K562 (cell line): Measurements from ENCODE around the gene RABGAP1. TPM values are rescaled to one million over a fixed set of nuclear protein-coding genes. Genes with fewer than 3 reads are reported as not detected.

Experiments
- ATAC-seq: fragments of 200-7000 bp; cut with Tn5 transposase; 3 replicates; pipeline ENCODE4 v1.9.1; 2020; ENCODE audit warnings: moderate library complexity
- BruUV-seq: library from RNA; stranded (reverse); fragments of 400-500 nt; replicated peaks from 2 replicates; lab custom pipeline; 2021; lab: Mats Ljungman, UMichigan
- CTCF ChIA-PET: fragments of 300-600 bp; formaldehyde crosslinking; extraction: SDS; loops from one replicate; lab custom pipeline; 2021; ENCODE audit warnings: low intra/inter-chr PET ratio; lab: Yijun Ruan, JAX
- POLR2A ChIA-PET: fragments of 300-600, 350-650 bp; sonication (Branson Sonifier 250); formaldehyde crosslinking; extraction: SDS; loops from one replicate; lab custom pipeline; 2021; ENCODE audit warnings: antibody characterized with exemption, inconsistent platforms; lab: Yijun Ruan, JAX
- DNase-seq, 4 experiments: peaks; one replicate each; pipeline versions ENCODE4 v3.0.0 to v3.0.0-alpha.2; 2011 to 2018; ENCODE audit warnings: low spot score in 3 of 4, mixed read lengths in 3 of 4; ENCODE audit errors: extremely low read depth in 1 of 4
- FAIRE-seq: peaks from 2 replicates; lab custom pipeline; 2011; peaks lifted over from hg19 to GRCh38; lab: Jason Lieb, UNC
- H2AFZ ChIP-seq: 2 replicates; pipeline ENCODE4 v1.6.0; 2011; ENCODE audit warnings: low read depth, low read length, control low read depth, inconsistent platforms
- H3K27ac ChIP-seq: fragments of 200-600 bp; 3 replicates; pipeline ENCODE4 v1.8.0; 2011; ENCODE audit warnings: low read depth, mild to moderate bottlenecking, control low read depth, inconsistent platforms, low read length, moderate library complexity, mixed read lengths; ENCODE audit errors: extremely low read depth
- H3K27me3 ChIP-seq, 2 experiments: fragments of 300-600 bp in 1 of 2; 2 replicates in 1 of 2; 3 replicates in 1 of 2; pipeline versions ENCODE4 v1.6.0 to v1.8.0; 2011; ENCODE audit warnings: inconsistent platforms in 2 of 2, low read length in 2 of 2, mild to moderate bottlenecking in 1 of 2, mixed read lengths in 1 of 2, moderate library complexity in 1 of 2; ENCODE audit not compliant: control insufficient read depth in 2 of 2, insufficient read depth in 2 of 2
- H3K36me3 ChIP-seq: fragments of 300-600 bp; 3 replicates; pipeline ENCODE4 v1.8.0; 2011; ENCODE audit warnings: mild to moderate bottlenecking, low read length, inconsistent platforms; ENCODE audit not compliant: control insufficient read depth, insufficient read depth
- H3K4me1 ChIP-seq, 2 experiments: fragments of 200-600 bp in 1 of 2; replicated peaks in 1 of 2; 2 replicates in 1 of 2; 3 replicates in 1 of 2; pipeline versions ENCODE4 v1.5.1 to v1.8.0; 2011; ENCODE audit warnings: inconsistent platforms in 2 of 2, low read length in 2 of 2, mild to moderate bottlenecking in 1 of 2, mixed read lengths in 1 of 2, moderate library complexity in 1 of 2; ENCODE audit not compliant: control insufficient read depth in 2 of 2, insufficient read depth in 2 of 2
- H3K4me2 ChIP-seq: 2 replicates; pipeline ENCODE4 v1.6.1; 2011; ENCODE audit warnings: low read length, control low read depth, inconsistent platforms, mixed read lengths; ENCODE audit not compliant: insufficient read depth
- H3K4me3 ChIP-seq: fragments of 200-600 bp; sonication (generic), shearing (Covaris generic); 2 replicates; pipeline ENCODE4 v1.5.1; 2016; ENCODE audit warnings: control low read depth, inconsistent platforms
- H3K79me2 ChIP-seq: fragments of 200-600 bp; 3 replicates; pipeline ENCODE4 v1.8.0; 2011; ENCODE audit warnings: low read length, inconsistent platforms; ENCODE audit not compliant: control insufficient read depth, insufficient read depth
- H3K9ac ChIP-seq, 2 experiments: 2 replicates each; pipeline versions ENCODE4 v1.6.0 to v1.6.1; 2011; ENCODE audit warnings: low read depth in 2 of 2, low read length in 2 of 2, control low read depth in 1 of 2, inconsistent platforms in 1 of 2, mild to moderate bottlenecking in 1 of 2, mixed read lengths in 1 of 2; ENCODE audit not compliant: insufficient read depth in 1 of 2
- H3K9me1 ChIP-seq: one replicate; pipeline ENCODE4 v1.6.0; 2011; ENCODE audit warnings: inconsistent platforms, mild to moderate bottlenecking, low read length, moderate library complexity; ENCODE audit not compliant: control insufficient read depth, insufficient read depth
- H3K9me3 ChIP-seq: replicated peaks from 2 replicates; pipeline ENCODE4 v1.5.1; 2011; ENCODE audit warnings: low read depth, low read length, inconsistent platforms; ENCODE audit not compliant: control insufficient read depth, insufficient read depth
- H4K20me1 ChIP-seq: replicated peaks from 2 replicates; pipeline ENCODE4 v1.6.1; 2011; ENCODE audit warnings: low read length, inconsistent platforms, mixed read lengths; ENCODE audit not compliant: control insufficient read depth, insufficient read depth
- BMI1 ChIP-seq: fragments of 150-350 bp; IDR thresholded peaks from 2 replicates; pipeline ENCODE4 v1.6.1; 2014; ENCODE audit warnings: low read length
- CBFA2T3 ChIP-seq: fragments of 450-650 bp; IDR thresholded peaks from 2 replicates; pipeline ENCODE4 v1.6.1; 2017
- EP300 ChIP-seq: IDR thresholded peaks from 2 replicates; pipeline ENCODE4 v1.6.1; 2012; ENCODE audit warnings: low read length, improper control_type of control experiment
- ERF ChIP-seq: fragments of 450-650 bp; formaldehyde crosslinking; IDR thresholded peaks from 2 replicates; pipeline ENCODE4 v1.4.0; 2020; ENCODE audit warnings: mild to moderate bottlenecking, mixed read lengths
- MBD1 ChIP-seq: fragments of 250-450 bp; sonication (Bioruptor Pico); IDR thresholded peaks from 2 replicates; pipeline ENCODE4 v1.8.0; 2022; ENCODE audit warnings: inconsistent platforms
- MCM7 ChIP-seq, 2 experiments: fragments of 450-650 bp; IDR thresholded peaks; 2 replicates each; pipeline ENCODE4 v1.6.1; 2016 to 2018
- PRDM10 ChIP-seq: fragments of 450-650 bp; IDR thresholded peaks from 2 replicates; pipeline ENCODE4 v1.6.1; 2018; ENCODE audit not compliant: partially characterized antibody
- RAD51 ChIP-seq: fragments of 450-650 bp; IDR thresholded peaks from 2 replicates; pipeline ENCODE4 v1.7.1; 2016; ENCODE audit warnings: low read depth, mild to moderate bottlenecking, borderline replicate concordance
- RBM25 ChIP-seq: fragments of 200-400 bp; formaldehyde crosslinking; IDR thresholded peaks from 2 replicates; pipeline ENCODE4 v1.6.1; 2018; ENCODE audit warnings: low read length, low read depth, moderate library complexity; ENCODE audit not compliant: severe bottlenecking
- SMAD3 ChIP-seq: fragments of 450-650 bp; formaldehyde crosslinking; conservative IDR thresholded peaks from 2 replicates; pipeline ENCODE4 v1.4.0; 2020; ENCODE audit warnings: mild to moderate bottlenecking
- SREBF1 ChIP-seq: fragments of 150-350 bp; IDR thresholded peaks from 2 replicates; pipeline ENCODE4 v1.6.1; 2014; ENCODE audit warnings: antibody characterized with exemption, low read depth, low read length, borderline replicate concordance
- THRA ChIP-seq: fragments of 450-650 bp; IDR thresholded peaks from 2 replicates; pipeline ENCODE4 v1.6.1; 2017; ENCODE audit warnings: mild to moderate bottlenecking, moderate library complexity
- ZFP91 ChIP-seq: sonication (generic); formaldehyde crosslinking; IDR thresholded peaks from 2 replicates; pipeline ENCODE4 v1.8.0; 2022; ENCODE audit warnings: mild to moderate bottlenecking, missing genetic modification reagents
- ZNF764 ChIP-seq: fragments of 250-450 bp; sonication (Bioruptor Pico); IDR thresholded peaks from 2 replicates; pipeline ENCODE4 v1.4.0; 2020; ENCODE audit warnings: low read depth, mild to moderate bottlenecking, moderate library complexity
- WGBS: fragments of 100-300 bp; shearing (Covaris generic); methylation state at CpG from one replicate; pipeline ENCODE4 v1.1.6; 2016; ENCODE audit warnings: low coverage, mixed read lengths; ENCODE audit not compliant: insufficient coverage; ENCODE audit errors: missing lambda C conversion rate; 5-methylcytosine and 5-hydroxymethylcytosine counted together
- in situ Hi-C: fragments of 300-500 bp; cut with MboI; formaldehyde crosslinking; loops from 4 replicates; pipeline ENCODE4 v1.15.0; 2018; ENCODE audit warnings: inconsistent platforms, mixed read lengths
- intact Hi-C: fragments of 100-400 bp; cut with micrococcal nuclease; formaldehyde crosslinking; loops from 2 replicates; pipeline ENCODE4 v1.14.2; 2022
- polyA plus RNA-seq, 8 experiments: library from polyadenylated mRNA; depleted of rRNA in 4 of 8; stranded (reverse) in 5 of 8; unstranded in 3 of 8; fragments of >200 nt; fragmentation: Nextera tagmentation in 2 of 8; fragmentation: Illumina TruSeq in 1 of 8; extraction: Ambion mirVana in 2 of 8; extraction: Trizol in 1 of 8; gene quantifications; 2 replicates each; pipeline versions ENCODE4 v1.2.1 to v1.2.3, GENCODE V29; 2011 to 2014; ENCODE audit warnings: inconsistent platforms in 1 of 8, missing spikeins in 1 of 8
- total RNA-seq, 7 experiments: library from RNA; depleted of rRNA in 6 of 7; stranded (reverse); fragments of >200 nt in 6 of 7; fragmentation: Illumina TruSeq in 2 of 7; extraction: Trizol in 2 of 7; gene quantifications; 2 replicates each; pipeline versions ENCODE4 v1.2.1 to v1.2.3, GENCODE V29; 2011 to 2021; ENCODE audit warnings: low replicate concordance in 1 of 7
- TF ChIP-seq, protein P1 (sequence below): fragments of 450-650 bp; formaldehyde crosslinking; IDR thresholded peaks from 2 replicates; pipeline ENCODE4 v1.4.0; 2020; ENCODE audit warnings: mild to moderate bottlenecking

RABGAP1 gene
- total and polyA plus RNA-seq, 9 of the 15 experiments (the other 6 are each of a cell fraction or from before 2014, with no cell fraction given) = 1.5 to 22.7 (median 13.1) TPM

GRCh38 chr9:123073991-123074422 lies 133.2 kb downstream of the RABGAP1 start:
- no peak for ATAC-seq
- DNase-seq = no peak
- CTCF ChIA-PET = no interaction called here
- Histone ChIP-seq H3K27me3 (no peaks in the 10 kb centered on the region), H4K20me1 (no peaks in the 10 kb centered on the region), H3K36me3 (peaks cover 25% of the 10 kb centered on the region), H3K9ac (no peak overlapping the region), H3K4me2 (no peak overlapping the region), H3K9me3 (no peaks in the 10 kb centered on the region), H3K27ac (no peak overlapping the region), H3K4me3 (no peak overlapping the region), H3K9me1 (no peaks in the 10 kb centered on the region), H3K79me2 (no peaks in the 10 kb centered on the region), H3K4me1 (no peaks in the 10 kb centered on the region), H2AFZ (no peak overlapping the region)
- BruUV-seq = no TSS peak
- intact Hi-C loops (no loop called here), in situ Hi-C loops (no loop called here)
- WGBS = 65% methylated on average over 1 of the region's 1 CpG
- no peak for FAIRE-seq
- POLR2A ChIA-PET = interaction anchor here (0.8 kb wide), 1 partner anchor 14 kb away, joined by 3 read pairs; no protein-coding TSS in a partner anchor
- no peak for TF ChIP-seq ERF (CRISPR knock-in tag)
- no peak for TF ChIP-seq RAD51
- TF ChIP-seq ZFP91 (CRISPR knock-in tag) = no peak
- TF ChIP-seq CBFA2T3 = no peak
- TF ChIP-seq THRA = no peak
- no peak for TF ChIP-seq PRDM10
- no peak for TF ChIP-seq EP300
- TF ChIP-seq ZNF764 = no peak
- TF ChIP-seq SMAD3 = no peak
- TF ChIP-seq MBD1 (CRISPR knock-in tag) = no peak
- no peak for TF ChIP-seq RBM25
- TF ChIP-seq, protein P1, sequence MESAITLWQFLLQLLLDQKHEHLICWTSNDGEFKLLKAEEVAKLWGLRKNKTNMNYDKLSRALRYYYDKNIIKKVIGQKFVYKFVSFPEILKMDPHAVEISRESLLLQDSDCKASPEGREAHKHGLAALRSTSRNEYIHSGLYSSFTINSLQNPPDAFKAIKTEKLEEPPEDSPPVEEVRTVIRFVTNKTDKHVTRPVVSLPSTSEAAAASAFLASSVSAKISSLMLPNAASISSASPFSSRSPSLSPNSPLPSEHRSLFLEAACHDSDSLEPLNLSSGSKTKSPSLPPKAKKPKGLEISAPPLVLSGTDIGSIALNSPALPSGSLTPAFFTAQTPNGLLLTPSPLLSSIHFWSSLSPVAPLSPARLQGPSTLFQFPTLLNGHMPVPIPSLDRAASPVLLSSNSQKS (CRISPR knock-in tag) = no peak
- TF ChIP-seq SREBF1 = no peak
- TF ChIP-seq MCM7 (IDR thresholded peaks at IDR 0.05) = no peak
- TF ChIP-seq BMI1 = no peak
